Femur (tissue), 1 donor: ENCODE data around the gene ZFP3.
"Not testable (repeated sequence)": the region's sequence is repeated elsewhere in the genome, so short reads cannot be mapped to it uniquely, and the experiment has no call there.

ENCODE experiments used
- DNase-seq: peaks from one replicate; pipeline ENCODE4 v3.0.0-alpha.2; 2017

ZFP3 gene

GRCh38 chr17:5139458-5139732, 61.1 kb downstream of the ZFP3 start:
- no peak for DNase-seq

DNA sequence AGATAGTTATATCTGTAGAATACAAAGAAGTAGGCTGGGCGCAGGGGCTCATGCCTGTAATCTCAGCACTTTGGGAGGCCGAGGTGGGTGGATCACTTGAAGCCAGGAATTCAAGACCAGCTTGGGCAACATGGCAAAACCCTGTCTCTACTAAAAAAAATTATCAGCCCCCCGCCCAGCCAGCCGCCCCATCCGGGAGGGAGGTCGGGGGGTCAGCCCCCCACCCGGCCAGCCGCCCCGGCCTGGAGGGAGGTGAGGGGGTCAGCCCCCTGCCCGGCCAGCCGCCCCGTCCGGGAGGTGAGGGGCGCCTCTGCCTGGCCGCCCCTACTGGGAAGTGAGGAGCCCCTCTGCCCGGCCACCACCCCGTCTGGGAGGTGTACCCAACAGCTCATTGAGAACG, 64.6 kb downstream of the ZFP3 start:
- not testable (repeated sequence) for DNase-seq
